ENCODE results near the gene SLC16A3.

DNA sequence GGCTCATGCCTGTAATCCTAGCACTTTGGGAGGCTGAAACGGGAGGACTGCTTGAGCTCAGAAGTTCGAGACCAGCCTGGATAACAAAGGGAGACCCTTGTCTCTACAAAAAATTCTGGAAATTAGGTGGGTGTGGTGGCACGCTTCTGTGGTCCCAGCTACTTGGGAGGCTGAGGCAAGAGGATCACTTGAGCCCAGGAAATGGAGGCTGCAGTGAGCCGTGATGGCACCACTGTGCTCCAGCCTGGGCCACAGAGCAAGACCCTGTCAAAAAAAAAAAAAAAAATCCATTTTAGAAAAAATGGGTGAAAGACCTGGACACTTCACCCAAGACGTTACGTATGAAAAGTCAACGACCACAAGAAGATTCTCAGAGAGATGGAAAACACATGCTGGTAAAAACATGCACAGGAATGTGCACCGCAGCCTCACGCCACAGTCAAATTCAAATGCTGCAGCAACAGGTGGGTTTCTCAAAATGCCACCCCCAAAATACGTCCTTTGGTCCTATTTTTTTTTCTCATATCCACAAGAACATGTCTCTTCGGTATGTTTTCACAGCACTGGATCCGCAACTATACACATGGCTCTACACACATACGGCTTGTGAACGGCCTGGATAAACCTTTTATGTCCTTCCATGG, 27.5 kb downstream of the SLC16A3 start:
- TF ChIP-seq FOXP2 (optimal IDR thresholded peaks at IDR 0.05; ENCODE audit: borderline replicate concordance, extremely low read depth, extremely low read length, insufficient read depth) (no peak), TAF1 (IDR thresholded peaks at IDR 0.05; ENCODE audit: borderline replicate concordance, insufficient read depth, low read length) (no peak), POLR2AphosphoS5 (IDR thresholded peaks at IDR 0.05; ENCODE audit: low read depth, low read length) (peak; percentile 35; the same call in 1 of the 2 replicates), SIN3A (IDR thresholded peaks at IDR 0.05; ENCODE audit: borderline replicate concordance, insufficient read depth, low read length) (no peak)
- TF ChIP-seq, protein P1, sequence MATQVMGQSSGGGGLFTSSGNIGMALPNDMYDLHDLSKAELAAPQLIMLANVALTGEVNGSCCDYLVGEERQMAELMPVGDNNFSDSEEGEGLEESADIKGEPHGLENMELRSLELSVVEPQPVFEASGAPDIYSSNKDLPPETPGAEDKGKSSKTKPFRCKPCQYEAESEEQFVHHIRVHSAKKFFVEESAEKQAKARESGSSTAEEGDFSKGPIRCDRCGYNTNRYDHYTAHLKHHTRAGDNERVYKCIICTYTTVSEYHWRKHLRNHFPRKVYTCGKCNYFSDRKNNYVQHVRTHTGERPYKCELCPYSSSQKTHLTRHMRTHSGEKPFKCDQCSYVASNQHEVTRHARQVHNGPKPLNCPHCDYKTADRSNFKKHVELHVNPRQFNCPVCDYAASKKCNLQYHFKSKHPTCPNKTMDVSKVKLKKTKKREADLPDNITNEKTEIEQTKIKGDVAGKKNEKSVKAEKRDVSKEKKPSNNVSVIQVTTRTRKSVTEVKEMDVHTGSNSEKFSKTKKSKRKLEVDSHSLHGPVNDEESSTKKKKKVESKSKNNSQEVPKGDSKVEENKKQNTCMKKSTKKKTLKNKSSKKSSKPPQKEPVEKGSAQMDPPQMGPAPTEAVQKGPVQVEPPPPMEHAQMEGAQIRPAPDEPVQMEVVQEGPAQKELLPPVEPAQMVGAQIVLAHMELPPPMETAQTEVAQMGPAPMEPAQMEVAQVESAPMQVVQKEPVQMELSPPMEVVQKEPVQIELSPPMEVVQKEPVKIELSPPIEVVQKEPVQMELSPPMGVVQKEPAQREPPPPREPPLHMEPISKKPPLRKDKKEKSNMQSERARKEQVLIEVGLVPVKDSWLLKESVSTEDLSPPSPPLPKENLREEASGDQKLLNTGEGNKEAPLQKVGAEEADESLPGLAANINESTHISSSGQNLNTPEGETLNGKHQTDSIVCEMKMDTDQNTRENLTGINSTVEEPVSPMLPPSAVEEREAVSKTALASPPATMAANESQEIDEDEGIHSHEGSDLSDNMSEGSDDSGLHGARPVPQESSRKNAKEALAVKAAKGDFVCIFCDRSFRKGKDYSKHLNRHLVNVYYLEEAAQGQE (IDR thresholded peaks at IDR 0.05; ENCODE audit: insufficient read depth in 1 of 2, low read depth in 2 of 2, low read length in 2 of 2), result no peak

All from PFSK-1 (cell line).